ENCODE data around the gene ERGIC1. TPM values are rescaled to one million over a fixed set of nuclear protein-coding genes. Genes with fewer than 3 reads are reported as not detected.

ERGIC1 gene
- total and polyA plus RNA-seq, 2 of the 13 experiments (the other 11 are each of a cell fraction or from before 2014, with no cell fraction given), result 78.5 to 184 TPM

- ATAC-seq (no peak), DNase-seq (ENCODE audit: low spot score) (no peak), FAIRE-seq (no peak)
- 48% methylated on average over 7 of the region's 7 CpGs for WGBS (ENCODE audit: low lambda C conversion rate)
- Histone ChIP-seq H3K4me3 (replicated peaks in 1 of 3; ENCODE audit: insufficient read depth in 1 of 3, low read depth in 2 of 3, low read length in 3 of 3) (peak overlapping the region in 2 of 3 experiments; percentile 5 to 55; a peak in 3 of 6 replicates), H3K36me3 (replicated peaks in 1 of 2; ENCODE audit: control insufficient read depth in 1 of 2, insufficient read depth in 2 of 2, low read length in 2 of 2) (peaks cover 4 to 24% of the 10 kb centered on the region in 2 experiments; a peak in 3 of 5 replicates), H3K4me1 (ENCODE audit: insufficient read depth, low read length) (peaks cover 98% of the 10 kb centered on the region), H3K9me3 (ENCODE audit: low read length) (no peaks in the 10 kb centered on the region), H3K27ac (ENCODE audit: extremely low read length, insufficient read depth, low read length) (peak overlapping the region; percentile 99), H4K20me1 (ENCODE audit: insufficient read depth, low read length) (no peaks in the 10 kb centered on the region; the same call in 1 of the 2 replicates), H3K79me2 (ENCODE audit: insufficient read depth, low read length) (peaks cover 78% of the 10 kb centered on the region), H2AFZ (ENCODE audit: low read length) (no peak overlapping the region), H3K27me3 (ENCODE audit: control insufficient read depth in 1 of 2, insufficient read depth in 2 of 2, low read length in 2 of 2) (no peaks in the 10 kb centered on the region), H3K4me2 (ENCODE audit: low read depth, low read length) (peak overlapping the region; percentile 79), H3K9ac (ENCODE audit: insufficient read depth, low read depth, low read length) (peak overlapping the region; percentile 89)
- ChIA-PET POLR2A (interaction anchor here (1.1 to 4.5 kb wide), 19 partner anchors 8 to 472 kb away, joined by 3 to 351 read pairs (median 14); partner anchors contain the start of genes DUSP1 and ERGIC1), CTCF (ENCODE audit: low intra/inter-chr PET ratio, low total read pairs) (interaction anchor here (2.1 kb wide), 1 partner anchor 86 kb away, joined by 6 read pairs; the partner anchor contains the start of gene DUSP1)
- in situ Hi-C loops (cut with HindIII; ENCODE audit: extremely low pct_ligation_motif_present, low pct_unique_long_range_greater_than_20kb) (loop anchor here (10.0 kb wide), 1 partner anchor 83 kb away; the partner anchor contains the start of gene DUSP1), intact Hi-C loops (cut with micrococcal nuclease; ENCODE audit: unreplicated experiment) (loop anchor here (2.0 kb wide), 2 partner anchors 45 to 85 kb away; no protein-coding TSS in a partner anchor)
- BruUV-seq (replicated peaks), result no TSS peak
- TF ChIP-seq ZBTB14 (CRISPR knock-in tag; IDR thresholded peaks at IDR 0.05) (no peak), ZNF337 (CRISPR knock-in tag; IDR thresholded peaks at IDR 0.05; ENCODE audit: borderline replicate concordance, low read depth) (no peak), ARHGAP35 (CRISPR knock-in tag; IDR thresholded peaks at IDR 0.05; ENCODE audit: borderline replicate concordance) (no peak), AHDC1 (CRISPR knock-in tag; IDR thresholded peaks at IDR 0.05; ENCODE audit: borderline replicate concordance) (no peak), HOXA5 (CRISPR knock-in tag; IDR thresholded peaks at IDR 0.05) (no peak), KDM1A (CRISPR knock-in tag; IDR thresholded peaks at IDR 0.05) (peak; percentile 56; the same call in 1 of the 2 replicates), HMG20A (CRISPR knock-in tag; IDR thresholded peaks at IDR 0.05; ENCODE audit: borderline replicate concordance) (no peak), ZNF224 (CRISPR knock-in tag; IDR thresholded peaks at IDR 0.05) (no peak), FOXO1 (CRISPR knock-in tag; IDR thresholded peaks at IDR 0.05) (no peak), ZNF609 (CRISPR knock-in tag; IDR thresholded peaks at IDR 0.05; ENCODE audit: borderline replicate concordance) (no peak), THAP7 (CRISPR knock-in tag; IDR thresholded peaks at IDR 0.05) (0 out of 2 replicates have a peak, but pooled peaks have one; percentile 28)
These were observed 23.9 kb downstream of the ERGIC1 start for GRCh38 chr5:172857982-172858381.
